ENCODE results near the gene OLFML2B.

OLFML2B gene

GRCh38 chr1:162026881-162027280, 3.2 kb upstream of the OLFML2B start:
- ChIA-PET CTCF (no interaction called here), POLR2A (no interaction called here)
- no peak for DNase-seq (ENCODE audit: extremely low spot score)
- TF ChIP-seq HDGF (IDR thresholded peaks at IDR 0.05; ENCODE audit: borderline replicate concordance) = no peak

GRCh38 chr1:162025541-162025940, 1.9 kb upstream of the OLFML2B start:
- ChIA-PET POLR2A (no interaction called here), CTCF (no interaction called here)
- DNase-seq (ENCODE audit: extremely low spot score) = no peak
- no peak for TF ChIP-seq FOXA1 (IDR thresholded peaks at IDR 0.05)
- TF ChIP-seq FOXM1 (IDR thresholded peaks at IDR 0.05; ENCODE audit: borderline replicate concordance) = no peak
- no peak for TF ChIP-seq LEF1 (IDR thresholded peaks at IDR 0.05; ENCODE audit: borderline replicate concordance)
- no peak for TF ChIP-seq ELF4 (IDR thresholded peaks at IDR 0.05)
- no peak for TF ChIP-seq SP1 (IDR thresholded peaks at IDR 0.05)
- TF ChIP-seq PKNOX1 (IDR thresholded peaks at IDR 0.05) = no peak

GRCh38 chr1:162023181-162023546, 505 bp downstream of the OLFML2B start:
- TF ChIP-seq ARNT (IDR thresholded peaks at IDR 0.05) (no peak), PKNOX1 (IDR thresholded peaks at IDR 0.05) (no peak), SUZ12 (IDR thresholded peaks at IDR 0.05) (no peak), CTBP1 (IDR thresholded peaks at IDR 0.05; ENCODE audit: borderline replicate concordance) (no peak), LEF1 (IDR thresholded peaks at IDR 0.05; ENCODE audit: borderline replicate concordance) (no peak), ELF4 (IDR thresholded peaks at IDR 0.05) (no peak), ZNF384 (IDR thresholded peaks at IDR 0.05) (no peak), FOXM1 (IDR thresholded peaks at IDR 0.05; ENCODE audit: borderline replicate concordance) (no peak), L3MBTL2 (conservative IDR thresholded peaks at IDR 0.05) (no peak), HDGF (IDR thresholded peaks at IDR 0.05; ENCODE audit: borderline replicate concordance) (no peak), FOXA1 (IDR thresholded peaks at IDR 0.05) (no peak), FOXK2 (IDR thresholded peaks at IDR 0.05) (no peak)
- no peak for DNase-seq (ENCODE audit: extremely low spot score)
- ChIA-PET CTCF (interaction anchor here (1.2 kb wide), 1 partner anchor 22 kb away, joined by 3 read pairs; no protein-coding TSS in a partner anchor), POLR2A (no interaction called here)

GRCh38 chr1:162022626-162023025, 1.0 kb downstream of the OLFML2B start:
- TF ChIP-seq TARDBP (IDR thresholded peaks at IDR 0.05) = no peak
- TF ChIP-seq L3MBTL2 (conservative IDR thresholded peaks at IDR 0.05) = no peak
- no peak for TF ChIP-seq NFRKB (IDR thresholded peaks at IDR 0.05)
- no peak for TF ChIP-seq ARNT (IDR thresholded peaks at IDR 0.05)
- no peak for TF ChIP-seq ELF4 (IDR thresholded peaks at IDR 0.05)
- no peak for TF ChIP-seq FOXA1 (IDR thresholded peaks at IDR 0.05)
- no peak for TF ChIP-seq PKNOX1 (IDR thresholded peaks at IDR 0.05)
- no peak for TF ChIP-seq ZNF384 (IDR thresholded peaks at IDR 0.05)
- TF ChIP-seq LEF1 (IDR thresholded peaks at IDR 0.05; ENCODE audit: borderline replicate concordance) = no peak
- TF ChIP-seq CTBP1 (IDR thresholded peaks at IDR 0.05; ENCODE audit: borderline replicate concordance) = no peak
- TF ChIP-seq FOXM1 (IDR thresholded peaks at IDR 0.05; ENCODE audit: borderline replicate concordance) = no peak
- no peak for TF ChIP-seq HDGF (IDR thresholded peaks at IDR 0.05; ENCODE audit: borderline replicate concordance)
- TF ChIP-seq SP1 (IDR thresholded peaks at IDR 0.05) = no peak
- TF ChIP-seq FOXK2 (IDR thresholded peaks at IDR 0.05) = no peak
- no peak for TF ChIP-seq BHLHE40 (IDR thresholded peaks at IDR 0.05; ENCODE audit: borderline replicate concordance)
- TF ChIP-seq SUZ12 (IDR thresholded peaks at IDR 0.05) = no peak
- ChIA-PET CTCF (no interaction called here), POLR2A (no interaction called here)
- no peak for DNase-seq (ENCODE audit: extremely low spot score)

- no peak for DNase-seq (ENCODE audit: extremely low spot score)
- TF ChIP-seq ZNF384 (IDR thresholded peaks at IDR 0.05) = no peak
- TF ChIP-seq L3MBTL2 (conservative IDR thresholded peaks at IDR 0.05) = no peak
- no peak for TF ChIP-seq ARNT (IDR thresholded peaks at IDR 0.05)
- TF ChIP-seq FOXK2 (IDR thresholded peaks at IDR 0.05) = no peak
- no peak for TF ChIP-seq SP1 (IDR thresholded peaks at IDR 0.05)
- TF ChIP-seq HDGF (IDR thresholded peaks at IDR 0.05; ENCODE audit: borderline replicate concordance) = no peak
- no peak for TF ChIP-seq BHLHE40 (IDR thresholded peaks at IDR 0.05; ENCODE audit: borderline replicate concordance)
- TF ChIP-seq PKNOX1 (IDR thresholded peaks at IDR 0.05) = no peak
- no peak for TF ChIP-seq SUZ12 (IDR thresholded peaks at IDR 0.05)
- TF ChIP-seq FOXA1 (IDR thresholded peaks at IDR 0.05) = no peak
- TF ChIP-seq LEF1 (IDR thresholded peaks at IDR 0.05; ENCODE audit: borderline replicate concordance) = no peak
- no peak for TF ChIP-seq CTBP1 (IDR thresholded peaks at IDR 0.05; ENCODE audit: borderline replicate concordance)
- TF ChIP-seq FOXM1 (IDR thresholded peaks at IDR 0.05; ENCODE audit: borderline replicate concordance) = no peak
- no peak for TF ChIP-seq NFRKB (IDR thresholded peaks at IDR 0.05)
- ChIA-PET POLR2A (no interaction called here), CTCF (interaction anchor here (0.7 kb wide), 1 partner anchor 231 kb away, joined by 5 read pairs; no protein-coding TSS in a partner anchor)
These were observed 2.5 kb downstream of the OLFML2B start for GRCh38 chr1:162021124-162021523.

- no peak for TF ChIP-seq NFRKB (IDR thresholded peaks at IDR 0.05)
- DNase-seq (ENCODE audit: extremely low spot score) = no peak
- POLR2A ChIA-PET = no interaction called here
- CTCF ChIA-PET = no interaction called here
These were observed 3.5 kb downstream of the OLFML2B start for GRCh38 chr1:162020150-162020549.

Data from HEK293T (cell line).